K562 (cell line): ENCODE measurements around the gene PDE4D. TPM values are rescaled to one million over a fixed set of nuclear protein-coding genes. Genes with fewer than 3 reads are reported as not detected.

Source experiments
- ATAC-seq: fragments of 200-7000 bp; cut with Tn5 transposase; 3 replicates; pipeline ENCODE4 v1.9.1; 2020; ENCODE audit warnings: moderate library complexity
- BruUV-seq: library from RNA; stranded (reverse); fragments of 400-500 nt; replicated peaks from 2 replicates; lab custom pipeline; 2021; lab: Mats Ljungman, UMichigan
- CTCF ChIA-PET: fragments of 300-600 bp; formaldehyde crosslinking; extraction: SDS; loops from one replicate; lab custom pipeline; 2021; ENCODE audit warnings: low intra/inter-chr PET ratio; lab: Yijun Ruan, JAX
- POLR2A ChIA-PET: fragments of 300-600, 350-650 bp; sonication (Branson Sonifier 250); formaldehyde crosslinking; extraction: SDS; loops from one replicate; lab custom pipeline; 2021; ENCODE audit warnings: antibody characterized with exemption, inconsistent platforms; lab: Yijun Ruan, JAX
- DNase-seq, 4 experiments: peaks; one replicate each; pipeline versions ENCODE4 v3.0.0 to v3.0.0-alpha.2; 2011 to 2018; ENCODE audit warnings: low spot score in 3 of 4, mixed read lengths in 3 of 4; ENCODE audit errors: extremely low read depth in 1 of 4
- FAIRE-seq: peaks from 2 replicates; lab custom pipeline; 2011; peaks lifted over from hg19 to GRCh38; lab: Jason Lieb, UNC
- H2AFZ ChIP-seq: 2 replicates; pipeline ENCODE4 v1.6.0; 2011; ENCODE audit warnings: low read depth, low read length, control low read depth, inconsistent platforms
- H3K27ac ChIP-seq: fragments of 200-600 bp; 3 replicates; pipeline ENCODE4 v1.8.0; 2011; ENCODE audit warnings: low read depth, mild to moderate bottlenecking, control low read depth, inconsistent platforms, low read length, moderate library complexity, mixed read lengths; ENCODE audit errors: extremely low read depth
- H3K27me3 ChIP-seq, 2 experiments: fragments of 300-600 bp in 1 of 2; 2 replicates in 1 of 2; 3 replicates in 1 of 2; pipeline versions ENCODE4 v1.6.0 to v1.8.0; 2011; ENCODE audit warnings: inconsistent platforms in 2 of 2, low read length in 2 of 2, mild to moderate bottlenecking in 1 of 2, mixed read lengths in 1 of 2, moderate library complexity in 1 of 2; ENCODE audit not compliant: control insufficient read depth in 2 of 2, insufficient read depth in 2 of 2
- H3K36me3 ChIP-seq: fragments of 300-600 bp; 3 replicates; pipeline ENCODE4 v1.8.0; 2011; ENCODE audit warnings: mild to moderate bottlenecking, low read length, inconsistent platforms; ENCODE audit not compliant: control insufficient read depth, insufficient read depth
- H3K4me1 ChIP-seq, 2 experiments: fragments of 200-600 bp in 1 of 2; replicated peaks in 1 of 2; 2 replicates in 1 of 2; 3 replicates in 1 of 2; pipeline versions ENCODE4 v1.5.1 to v1.8.0; 2011; ENCODE audit warnings: inconsistent platforms in 2 of 2, low read length in 2 of 2, mild to moderate bottlenecking in 1 of 2, mixed read lengths in 1 of 2, moderate library complexity in 1 of 2; ENCODE audit not compliant: control insufficient read depth in 2 of 2, insufficient read depth in 2 of 2
- H3K4me2 ChIP-seq: 2 replicates; pipeline ENCODE4 v1.6.1; 2011; ENCODE audit warnings: low read length, control low read depth, inconsistent platforms, mixed read lengths; ENCODE audit not compliant: insufficient read depth
- H3K4me3 ChIP-seq: fragments of 200-600 bp; sonication (generic), shearing (Covaris generic); 2 replicates; pipeline ENCODE4 v1.5.1; 2016; ENCODE audit warnings: control low read depth, inconsistent platforms
- H3K79me2 ChIP-seq: fragments of 200-600 bp; 3 replicates; pipeline ENCODE4 v1.8.0; 2011; ENCODE audit warnings: low read length, inconsistent platforms; ENCODE audit not compliant: control insufficient read depth, insufficient read depth
- H3K9ac ChIP-seq, 2 experiments: 2 replicates each; pipeline versions ENCODE4 v1.6.0 to v1.6.1; 2011; ENCODE audit warnings: low read depth in 2 of 2, low read length in 2 of 2, control low read depth in 1 of 2, inconsistent platforms in 1 of 2, mild to moderate bottlenecking in 1 of 2, mixed read lengths in 1 of 2; ENCODE audit not compliant: insufficient read depth in 1 of 2
- H3K9me1 ChIP-seq: one replicate; pipeline ENCODE4 v1.6.0; 2011; ENCODE audit warnings: inconsistent platforms, mild to moderate bottlenecking, low read length, moderate library complexity; ENCODE audit not compliant: control insufficient read depth, insufficient read depth
- H3K9me3 ChIP-seq: replicated peaks from 2 replicates; pipeline ENCODE4 v1.5.1; 2011; ENCODE audit warnings: low read depth, low read length, inconsistent platforms; ENCODE audit not compliant: control insufficient read depth, insufficient read depth
- H4K20me1 ChIP-seq: replicated peaks from 2 replicates; pipeline ENCODE4 v1.6.1; 2011; ENCODE audit warnings: low read length, inconsistent platforms, mixed read lengths; ENCODE audit not compliant: control insufficient read depth, insufficient read depth
- CC2D1A ChIP-seq: fragments of 450-650 bp; IDR thresholded peaks from 2 replicates; pipeline ENCODE4 v1.6.1; 2017; ENCODE audit warnings: mild to moderate bottlenecking
- ELK3 ChIP-seq: fragments of 450-650 bp; formaldehyde crosslinking; IDR thresholded peaks from 2 replicates; pipeline ENCODE4 v1.4.0; 2020; ENCODE audit warnings: mild to moderate bottlenecking
- FOXA1 ChIP-seq: fragments of 450-650 bp; IDR thresholded peaks from 2 replicates; pipeline ENCODE4 v1.6.1; 2016; ENCODE audit warnings: mild to moderate bottlenecking, borderline replicate concordance
- GTF2A2 ChIP-seq: IDR thresholded peaks from 2 replicates; pipeline ENCODE4 v1.6.1; 2016; ENCODE audit warnings: mild to moderate bottlenecking, missing genetic modification characterization, missing compliant biosample characterization
- GTF2E2 ChIP-seq: fragments of 200-800 bp; sonication (Bioruptor generic); IDR thresholded peaks from 2 replicates; pipeline ENCODE4 v1.6.1; 2016; ENCODE audit warnings: missing genetic modification characterization, missing compliant biosample characterization
- HMGN3 ChIP-seq: IDR thresholded peaks from 2 replicates; pipeline ENCODE4 v1.6.1; 2011; ENCODE audit warnings: borderline replicate concordance, low read depth, mild to moderate bottlenecking, mixed read lengths, low read length; ENCODE audit not compliant: insufficient read length; ENCODE audit errors: extremely low read depth
- HNRNPLL ChIP-seq: fragments of 200-400 bp; formaldehyde crosslinking; IDR thresholded peaks from 2 replicates; pipeline ENCODE4 v1.6.1; 2017; ENCODE audit warnings: low read length, low read depth, mild to moderate bottlenecking; ENCODE audit not compliant: poor library complexity, severe bottlenecking
- LARP7 ChIP-seq: fragments of 450-650 bp; IDR thresholded peaks from 2 replicates; pipeline ENCODE4 v1.6.1; 2016
- MITF ChIP-seq: IDR thresholded peaks from 2 replicates; pipeline ENCODE4 v1.6.1; 2014; ENCODE audit warnings: antibody characterized with exemption
- POLR2AphosphoS5 ChIP-seq: IDR thresholded peaks from 2 replicates; pipeline ENCODE4 v1.6.1; 2011; ENCODE audit warnings: mild to moderate bottlenecking, low read depth, low read length, moderate library complexity; ENCODE audit not compliant: control insufficient read depth, insufficient read depth
- SAFB2 ChIP-seq: fragments of 200-400 bp; formaldehyde crosslinking; IDR thresholded peaks from 2 replicates; pipeline ENCODE4 v1.6.1; 2018; ENCODE audit warnings: borderline replicate concordance, low read length, low read depth, moderate library complexity; ENCODE audit not compliant: severe bottlenecking
- SMARCA5 ChIP-seq: fragments of 450-650 bp; IDR thresholded peaks from 2 replicates; pipeline ENCODE4 v1.6.1; 2016
- ZBTB7A ChIP-seq: IDR thresholded peaks from 2 replicates; pipeline ENCODE4 v1.6.1; 2011; ENCODE audit warnings: low read depth, mild to moderate bottlenecking, low read length, moderate library complexity, borderline replicate concordance; ENCODE audit not compliant: control insufficient read depth
- ZNF212 ChIP-seq: fragments of 450-650 bp; formaldehyde crosslinking; IDR thresholded peaks from 2 replicates; pipeline ENCODE4 v1.4.0; 2020; ENCODE audit warnings: mild to moderate bottlenecking
- WGBS: fragments of 100-300 bp; shearing (Covaris generic); methylation state at CpG from one replicate; pipeline ENCODE4 v1.1.6; 2016; ENCODE audit warnings: low coverage, mixed read lengths; ENCODE audit not compliant: insufficient coverage; ENCODE audit errors: missing lambda C conversion rate; 5-methylcytosine and 5-hydroxymethylcytosine counted together
- in situ Hi-C: fragments of 300-500 bp; cut with MboI; formaldehyde crosslinking; loops from 4 replicates; pipeline ENCODE4 v1.15.0; 2018; ENCODE audit warnings: inconsistent platforms, mixed read lengths
- intact Hi-C: fragments of 100-400 bp; cut with micrococcal nuclease; formaldehyde crosslinking; loops from 2 replicates; pipeline ENCODE4 v1.14.2; 2022
- polyA plus RNA-seq, 8 experiments: library from polyadenylated mRNA; depleted of rRNA in 4 of 8; stranded (reverse) in 5 of 8; unstranded in 3 of 8; fragments of >200 nt; fragmentation: Nextera tagmentation in 2 of 8; fragmentation: Illumina TruSeq in 1 of 8; extraction: Ambion mirVana in 2 of 8; extraction: Trizol in 1 of 8; gene quantifications; 2 replicates each; pipeline versions ENCODE4 v1.2.1 to v1.2.3, GENCODE V29; 2011 to 2014; ENCODE audit warnings: inconsistent platforms in 1 of 8, missing spikeins in 1 of 8
- total RNA-seq, 7 experiments: library from RNA; depleted of rRNA in 6 of 7; stranded (reverse); fragments of >200 nt in 6 of 7; fragmentation: Illumina TruSeq in 2 of 7; extraction: Trizol in 2 of 7; gene quantifications; 2 replicates each; pipeline versions ENCODE4 v1.2.1 to v1.2.3, GENCODE V29; 2011 to 2021; ENCODE audit warnings: low replicate concordance in 1 of 7
- TF ChIP-seq, protein P1 (sequence below): fragments of 250-450 bp; sonication (Bioruptor Pico); IDR thresholded peaks from 2 replicates; pipeline ENCODE4 v1.4.0; 2020

The PDE4D gene
- total and polyA plus RNA-seq, 9 of the 15 experiments (the other 6 are each of a cell fraction or from before 2014, with no cell fraction given) = 0.04 to 0.46 (median 0.13) TPM

DNA sequence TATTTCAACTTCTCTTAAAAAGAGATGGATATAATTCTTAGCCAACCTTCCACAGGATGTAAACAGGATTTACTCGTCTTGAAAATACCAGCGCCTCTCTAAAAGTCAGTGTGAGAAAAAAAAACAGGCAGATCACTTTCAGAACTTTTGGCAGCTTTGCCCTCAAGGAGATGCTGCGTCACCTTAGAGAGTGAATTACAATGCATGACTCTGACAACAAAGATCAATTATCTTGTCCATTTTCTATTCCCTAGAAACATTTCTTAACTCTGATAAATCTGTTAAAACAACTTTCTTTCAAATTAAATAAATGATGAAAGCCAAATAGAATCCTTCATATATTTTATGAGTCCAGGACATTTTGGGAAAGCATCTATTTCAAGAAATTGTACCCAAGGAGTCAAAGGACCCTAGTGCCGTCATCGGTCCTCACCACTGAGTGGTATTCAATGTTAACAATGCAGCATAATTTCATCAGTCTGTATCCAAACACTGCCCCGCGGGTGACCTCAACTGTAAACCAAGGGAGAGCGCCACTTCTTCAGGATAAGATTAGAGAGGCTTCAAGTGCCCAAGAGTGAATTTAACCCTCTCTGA is 536.0 kb downstream of the PDE4D start:
- CTCF ChIA-PET = no interaction called here
- WGBS = 0% methylated on average over 8 of the region's 8 CpGs

More for the DNA sequence above, 536.0 kb downstream of the PDE4D start:
- Histone ChIP-seq H2AFZ (no peak overlapping the region), H3K4me1 (no peaks in the 10 kb centered on the region), H3K27me3 (no peaks in the 10 kb centered on the region), H4K20me1 (no peaks in the 10 kb centered on the region), H3K9me1 (no peaks in the 10 kb centered on the region), H3K4me2 (no peak overlapping the region)
- in situ Hi-C loops = no loop called here
- ATAC-seq = no peak
- intact Hi-C loops = no loop called here
- no peak for FAIRE-seq
- DNase-seq = peak in 1 of 4 experiments; percentile 4
- TF ChIP-seq HMGN3 (no peak), GTF2A2 (tag) (no peak), ZBTB7A (no peak), HNRNPLL (no peak), FOXA1 (no peak), SAFB2 (no peak), ELK3 (CRISPR knock-in tag) (no peak), MITF (no peak), SMARCA5 (no peak), POLR2AphosphoS5 (no peak), GTF2E2 (tag) (no peak), ZNF212 (CRISPR knock-in tag) (no peak), CC2D1A (no peak), LARP7 (no peak)
- TF ChIP-seq, protein P1, sequence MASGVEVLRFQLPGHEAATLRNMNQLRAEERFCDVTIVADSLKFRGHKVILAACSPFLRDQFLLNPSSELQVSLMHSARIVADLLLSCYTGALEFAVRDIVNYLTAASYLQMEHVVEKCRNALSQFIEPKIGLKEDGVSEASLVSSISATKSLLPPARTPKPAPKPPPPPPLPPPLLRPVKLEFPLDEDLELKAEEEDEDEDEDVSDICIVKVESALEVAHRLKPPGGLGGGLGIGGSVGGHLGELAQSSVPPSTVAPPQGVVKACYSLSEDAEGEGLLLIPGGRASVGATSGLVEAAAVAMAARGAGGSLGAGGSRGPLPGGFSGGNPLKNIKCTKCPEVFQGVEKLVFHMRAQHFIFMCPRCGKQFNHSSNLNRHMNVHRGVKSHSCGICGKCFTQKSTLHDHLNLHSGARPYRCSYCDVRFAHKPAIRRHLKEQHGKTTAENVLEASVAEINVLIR = no peak
- TF ChIP-seq, all 486 proteins: peak for 0
- Histone ChIP-seq H3K36me3 (no peaks in the 10 kb centered on the region), H3K9me3 (no peaks in the 10 kb centered on the region), H3K9ac (no peak overlapping the region), H3K4me3 (no peak overlapping the region), H3K27ac (no peak overlapping the region), H3K79me2 (no peaks in the 10 kb centered on the region)
- POLR2A ChIA-PET = no interaction called here
- no TSS peak for BruUV-seq
